GM10266 (cell line): ENCODE measurements around the gene THSD4.

Experiments used
- DNase-seq: peaks from one replicate; pipeline ENCODE4 v3.0.0; 2012; ENCODE audit errors: extremely low spot score
- CTCF ChIP-seq: IDR thresholded peaks from 2 replicates; pipeline ENCODE4 v1.5.1; 2012; ENCODE audit warnings: mild to moderate bottlenecking, low read depth; ENCODE audit not compliant: control insufficient read depth, insufficient read depth; ENCODE audit errors: missing control alignments

Gene THSD4

GRCh38 chr15:71350622-71351378 lies 235.5 kb downstream of the THSD4 start:
- TF ChIP-seq CTCF, result no peak
- DNase-seq, result no peak

- DNase-seq, result no peak
- TF ChIP-seq CTCF, result no peak
These were observed 236.9 kb downstream of the THSD4 start for GRCh38 chr15:71352125-71352524.

DNA sequence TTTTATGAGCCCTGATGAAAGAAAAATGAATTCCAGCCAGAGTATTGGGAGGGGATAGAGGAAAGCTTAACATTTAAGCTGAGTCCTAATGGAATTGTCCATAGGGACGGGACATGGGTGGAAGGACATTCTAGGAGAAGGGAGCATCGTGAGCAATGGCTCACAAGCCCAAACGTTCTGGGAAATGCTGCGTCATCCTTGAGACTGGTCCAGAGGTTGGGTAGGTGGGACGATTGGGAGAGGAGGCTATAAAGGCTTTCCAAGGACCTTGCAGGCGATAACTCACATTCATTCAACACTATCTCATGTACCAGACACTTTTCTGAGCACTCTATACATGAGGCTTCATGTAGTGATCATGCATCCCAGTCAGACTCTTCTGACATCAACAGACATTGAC lies 237.5 kb downstream of the THSD4 start:
- no peak for DNase-seq
- TF ChIP-seq CTCF, result no peak

GRCh38 chr15:71353171-71353570 lies 237.9 kb downstream of the THSD4 start:
- TF ChIP-seq CTCF, result no peak
- no peak for DNase-seq

GRCh38 chr15:71355268-71355667 lies 240.0 kb downstream of the THSD4 start:
- DNase-seq, result no peak
- TF ChIP-seq CTCF, result no peak

- no peak for TF ChIP-seq CTCF
- no peak for DNase-seq
These were observed 242.1 kb downstream of the THSD4 start for GRCh38 chr15:71357321-71357732.

DNA sequence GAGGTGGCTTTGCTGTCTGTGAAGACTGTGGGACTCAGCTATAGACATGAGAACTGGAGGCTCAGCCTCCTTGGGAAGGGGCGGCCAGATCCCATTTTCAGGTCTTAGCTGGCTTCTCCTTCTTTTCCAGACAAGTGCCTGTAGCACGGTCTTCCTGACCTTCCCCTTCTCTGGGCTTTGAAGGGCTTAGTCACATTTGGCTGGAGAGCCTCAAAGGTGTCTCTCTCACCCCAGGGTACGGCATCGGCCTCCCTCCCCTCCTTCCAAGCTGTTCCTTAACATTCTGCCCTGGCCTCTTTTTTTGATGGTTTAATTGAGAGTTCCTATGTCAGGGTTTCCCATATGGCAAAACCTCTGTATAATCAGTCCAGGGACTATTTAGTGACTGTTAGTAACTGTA lies 242.7 kb downstream of the THSD4 start:
- no peak for DNase-seq
- TF ChIP-seq CTCF, result no peak
